Measurements from ENCODE around the gene PDE6B.
"Not testable (repeated sequence)": the region's sequence is repeated elsewhere in the genome, so short reads cannot be mapped to it uniquely, and the experiment has no call there.

Gene PDE6B

DNA sequence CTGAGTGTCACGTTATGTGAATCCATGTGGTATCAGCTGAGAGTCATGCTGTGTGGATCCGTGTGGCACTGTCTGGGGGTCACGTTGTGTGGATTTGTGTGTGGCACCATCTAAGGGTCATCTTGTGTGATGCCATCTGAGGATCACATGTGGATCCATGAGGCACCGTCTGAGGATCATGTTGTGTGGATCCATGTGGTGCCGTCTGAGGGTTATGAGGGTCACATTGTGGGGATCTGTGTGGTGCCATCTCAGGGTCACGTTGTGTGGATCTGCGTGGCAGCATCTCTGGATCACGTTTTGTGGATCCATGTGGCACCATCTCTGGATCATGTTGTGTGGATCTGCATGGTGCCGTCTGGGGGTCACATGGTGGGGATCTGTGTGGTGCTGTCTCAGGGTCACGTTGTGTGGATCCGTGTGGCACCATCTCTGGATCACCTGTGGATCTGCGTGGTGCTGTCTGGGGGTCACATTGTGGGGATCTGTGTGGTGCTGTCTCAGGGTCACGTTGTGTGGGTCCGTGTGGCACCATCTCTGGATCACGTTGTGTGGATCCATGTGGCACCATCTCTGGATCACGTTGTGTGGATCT is 6.9 kb downstream of the PDE6B start:
- Histone ChIP-seq H2AFZ (ENCODE audit: low read length, unreplicated experiment) (no peak overlapping the region), H3K27me3 (ENCODE audit: insufficient read depth, low read length) (peaks cover 10% of the 10 kb centered on the region), H3K79me2 (ENCODE audit: control insufficient read depth, insufficient read depth, low read length, unreplicated experiment) (no peaks in the 10 kb centered on the region), H3K36me3 (ENCODE audit: insufficient read depth, low read length) (no peaks in the 10 kb centered on the region), H3K27ac (ENCODE audit: low read depth, low read length) (no peak overlapping the region), H3K4me1 (ENCODE audit: control insufficient read depth, insufficient read depth, low read length, unreplicated experiment) (no peaks in the 10 kb centered on the region), H3K4me3 (ENCODE audit: low read depth, low read length) (no peak overlapping the region)

DNA sequence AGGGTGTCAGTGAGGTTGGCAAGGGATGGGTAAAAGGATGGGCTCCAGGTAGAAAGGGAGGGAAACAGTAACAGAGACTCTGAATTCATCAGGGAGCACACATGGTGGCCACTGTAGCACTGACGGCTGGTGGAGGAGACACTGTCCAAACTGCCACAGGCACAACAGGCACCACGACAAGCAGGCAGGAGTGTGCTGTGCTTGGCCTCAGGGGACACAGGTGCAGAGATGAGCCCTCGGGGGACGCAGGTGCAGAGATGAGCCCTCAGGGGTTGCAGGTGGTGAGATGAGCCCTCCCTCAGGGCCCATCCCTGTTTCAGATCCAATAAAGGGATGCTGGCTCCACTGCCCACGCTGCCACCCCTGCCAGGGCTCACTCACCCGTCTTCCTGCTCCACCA is 7.6 kb downstream of the PDE6B start:
- H3K27ac ChIP-seq (ENCODE audit: low read depth, low read length) = no peak overlapping the region
- H3K27me3 ChIP-seq (ENCODE audit: insufficient read depth, low read length) = peaks cover 16% of the 10 kb centered on the region
- H2AFZ ChIP-seq (ENCODE audit: low read length, unreplicated experiment) = no peak overlapping the region
- H3K79me2 ChIP-seq (ENCODE audit: control insufficient read depth, insufficient read depth, low read length, unreplicated experiment) = no peaks in the 10 kb centered on the region
- no peak overlapping the region for H3K4me3 ChIP-seq (ENCODE audit: low read depth, low read length)
- no peaks in the 10 kb centered on the region for H3K4me1 ChIP-seq (ENCODE audit: control insufficient read depth, insufficient read depth, low read length, unreplicated experiment)
- no peaks in the 10 kb centered on the region for H3K36me3 ChIP-seq (ENCODE audit: insufficient read depth, low read length)

DNA sequence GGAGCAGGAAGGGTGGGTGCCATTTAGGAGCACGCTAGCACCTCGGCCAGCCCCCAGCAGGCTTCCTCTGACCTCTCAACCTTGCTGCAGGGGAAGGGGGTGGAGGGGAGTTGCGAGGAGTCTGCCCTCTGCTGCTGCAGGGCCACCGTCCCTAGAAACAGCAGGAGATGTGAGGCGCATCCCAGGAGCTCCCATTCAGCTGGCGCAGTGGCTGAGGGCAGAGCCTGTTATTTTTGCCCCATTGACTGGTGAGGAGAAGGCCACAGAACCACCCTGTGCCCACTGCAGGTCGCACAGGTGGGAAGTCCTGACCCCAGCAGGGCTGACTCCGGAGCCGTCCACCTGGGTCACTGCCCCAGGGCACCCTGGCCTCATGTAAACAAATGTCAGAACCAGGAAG is 8.0 kb downstream of the PDE6B start:
- Histone ChIP-seq H3K79me2 (ENCODE audit: control insufficient read depth, insufficient read depth, low read length, unreplicated experiment) (no peaks in the 10 kb centered on the region), H3K27me3 (ENCODE audit: insufficient read depth, low read length) (peaks cover 18% of the 10 kb centered on the region), H3K4me1 (ENCODE audit: control insufficient read depth, insufficient read depth, low read length, unreplicated experiment) (no peaks in the 10 kb centered on the region), H3K36me3 (ENCODE audit: insufficient read depth, low read length) (no peaks in the 10 kb centered on the region), H3K27ac (ENCODE audit: low read depth, low read length) (no peak overlapping the region), H3K4me3 (ENCODE audit: low read depth, low read length) (no peak overlapping the region), H2AFZ (ENCODE audit: low read length, unreplicated experiment) (no peak overlapping the region)

DNA sequence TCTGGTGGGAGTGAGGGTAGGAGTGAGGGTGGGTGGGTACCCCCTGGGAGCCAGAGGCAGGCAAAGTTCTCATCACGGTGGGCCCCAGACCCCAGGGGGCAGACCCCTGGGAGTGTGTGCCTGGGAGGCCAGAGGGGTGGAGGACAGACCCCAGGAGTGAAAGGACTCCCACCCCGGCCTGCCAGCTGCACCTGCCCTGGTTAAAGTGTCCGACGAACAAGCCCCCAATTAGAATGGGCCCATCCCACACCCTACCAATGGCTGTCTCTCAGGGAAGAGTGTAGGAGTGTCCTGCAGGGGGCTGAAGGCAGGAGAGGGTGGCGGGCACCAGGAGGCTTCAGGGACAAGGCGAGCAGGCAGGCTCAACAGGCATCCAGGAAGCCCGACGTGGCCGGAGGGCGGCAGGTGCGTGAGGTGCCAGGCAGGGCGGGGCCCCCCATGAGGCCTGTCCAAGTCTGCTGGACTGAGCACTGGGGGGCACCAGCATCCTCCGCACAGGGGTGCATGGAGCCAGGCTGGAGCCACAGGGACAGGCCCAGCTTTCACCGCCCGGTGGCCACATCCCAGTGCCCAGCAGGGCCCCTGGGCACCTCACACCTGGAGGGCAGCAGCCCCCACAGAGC is 8.7 kb downstream of the PDE6B start:
- Histone ChIP-seq H3K4me3 (ENCODE audit: low read depth, low read length) (no peak overlapping the region), H3K4me1 (ENCODE audit: control insufficient read depth, insufficient read depth, low read length, unreplicated experiment) (no peaks in the 10 kb centered on the region), H3K79me2 (ENCODE audit: control insufficient read depth, insufficient read depth, low read length, unreplicated experiment) (no peaks in the 10 kb centered on the region), H3K36me3 (ENCODE audit: insufficient read depth, low read length) (no peaks in the 10 kb centered on the region), H3K27me3 (ENCODE audit: insufficient read depth, low read length) (peaks cover 18% of the 10 kb centered on the region), H2AFZ (ENCODE audit: low read length, unreplicated experiment) (no peak overlapping the region), H3K27ac (ENCODE audit: low read depth, low read length) (no peak overlapping the region)

DNA sequence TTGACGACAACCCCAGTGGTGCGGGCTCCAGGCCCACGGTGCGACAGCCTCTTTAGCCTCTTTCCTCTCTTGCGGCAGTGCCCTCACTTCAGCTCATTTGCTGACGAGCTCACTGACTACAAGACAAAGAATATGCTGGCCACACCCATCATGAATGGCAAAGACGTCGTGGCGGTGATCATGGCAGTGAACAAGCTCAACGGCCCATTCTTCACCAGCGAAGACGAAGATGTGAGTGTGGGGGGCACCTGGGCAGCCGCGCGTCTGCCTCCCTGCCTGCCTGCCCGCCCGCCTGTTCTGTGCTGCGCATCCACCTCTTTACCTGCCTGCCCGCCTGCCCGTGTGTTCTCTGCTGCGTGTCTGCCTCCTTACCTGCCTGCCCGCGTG is 9.2 kb downstream of the PDE6B start:
- peaks cover 21% of the 10 kb centered on the region for H3K27me3 ChIP-seq (ENCODE audit: insufficient read depth, low read length)
- H3K36me3 ChIP-seq (ENCODE audit: insufficient read depth, low read length) = no peaks in the 10 kb centered on the region
- no peak overlapping the region for H2AFZ ChIP-seq (ENCODE audit: low read length, unreplicated experiment)
- H3K4me1 ChIP-seq (ENCODE audit: control insufficient read depth, insufficient read depth, low read length, unreplicated experiment) = no peaks in the 10 kb centered on the region
- no peaks in the 10 kb centered on the region for H3K79me2 ChIP-seq (ENCODE audit: control insufficient read depth, insufficient read depth, low read length, unreplicated experiment)
- no peak overlapping the region for H3K4me3 ChIP-seq (ENCODE audit: low read depth, low read length)
- H3K27ac ChIP-seq (ENCODE audit: low read depth, low read length) = no peak overlapping the region

DNA sequence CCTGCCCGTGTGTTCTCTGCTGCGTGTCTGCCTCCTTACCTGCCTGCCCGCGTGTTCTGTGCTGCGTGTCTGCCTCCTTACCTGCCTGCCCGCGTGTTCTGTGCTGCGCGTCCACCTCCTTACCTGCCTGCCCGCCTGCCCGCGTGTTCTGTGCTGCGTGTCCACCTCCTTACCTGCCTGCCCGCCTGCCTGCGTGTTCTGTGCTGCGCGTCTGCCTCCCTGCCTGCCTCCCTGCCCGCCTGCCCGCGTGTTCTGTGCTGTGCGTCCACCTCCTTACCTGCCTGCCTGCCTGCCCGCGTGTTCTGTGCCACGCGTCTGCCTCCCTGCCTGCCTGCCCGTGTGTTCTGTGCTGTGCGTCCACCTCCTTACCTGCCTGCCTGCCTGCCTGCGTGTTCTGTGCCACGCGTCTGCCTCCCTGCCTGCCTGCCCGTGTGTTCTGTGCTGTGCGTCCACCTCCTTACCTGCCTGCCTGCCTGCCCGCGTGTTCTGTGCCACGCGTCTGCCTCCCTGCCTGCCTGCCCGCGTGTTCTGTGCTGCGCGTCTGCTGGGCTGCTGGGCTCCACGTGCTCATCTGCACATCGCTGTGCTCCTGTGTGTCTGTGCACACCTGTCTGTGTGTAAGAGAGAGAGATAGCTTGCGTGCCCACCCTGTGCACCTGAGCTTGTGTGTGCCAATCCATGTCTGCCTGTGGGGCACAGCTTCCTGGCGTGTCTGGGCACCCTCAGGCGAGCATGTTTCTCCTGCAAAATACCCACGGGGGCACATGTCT is 9.9 kb downstream of the PDE6B start:
- H3K27ac ChIP-seq (ENCODE audit: low read depth, low read length); H3K36me3 ChIP-seq (ENCODE audit: insufficient read depth, low read length); H3K4me3 ChIP-seq (ENCODE audit: low read depth, low read length); H3K79me2 ChIP-seq (ENCODE audit: control insufficient read depth, insufficient read depth, low read length, unreplicated experiment); H3K4me1 ChIP-seq (ENCODE audit: control insufficient read depth, insufficient read depth, low read length, unreplicated experiment); H2AFZ ChIP-seq (ENCODE audit: low read length, unreplicated experiment): not testable (repeated sequence)
- H3K27me3 ChIP-seq (ENCODE audit: insufficient read depth, low read length) = peaks cover 21% of the 10 kb centered on the region

DNA sequence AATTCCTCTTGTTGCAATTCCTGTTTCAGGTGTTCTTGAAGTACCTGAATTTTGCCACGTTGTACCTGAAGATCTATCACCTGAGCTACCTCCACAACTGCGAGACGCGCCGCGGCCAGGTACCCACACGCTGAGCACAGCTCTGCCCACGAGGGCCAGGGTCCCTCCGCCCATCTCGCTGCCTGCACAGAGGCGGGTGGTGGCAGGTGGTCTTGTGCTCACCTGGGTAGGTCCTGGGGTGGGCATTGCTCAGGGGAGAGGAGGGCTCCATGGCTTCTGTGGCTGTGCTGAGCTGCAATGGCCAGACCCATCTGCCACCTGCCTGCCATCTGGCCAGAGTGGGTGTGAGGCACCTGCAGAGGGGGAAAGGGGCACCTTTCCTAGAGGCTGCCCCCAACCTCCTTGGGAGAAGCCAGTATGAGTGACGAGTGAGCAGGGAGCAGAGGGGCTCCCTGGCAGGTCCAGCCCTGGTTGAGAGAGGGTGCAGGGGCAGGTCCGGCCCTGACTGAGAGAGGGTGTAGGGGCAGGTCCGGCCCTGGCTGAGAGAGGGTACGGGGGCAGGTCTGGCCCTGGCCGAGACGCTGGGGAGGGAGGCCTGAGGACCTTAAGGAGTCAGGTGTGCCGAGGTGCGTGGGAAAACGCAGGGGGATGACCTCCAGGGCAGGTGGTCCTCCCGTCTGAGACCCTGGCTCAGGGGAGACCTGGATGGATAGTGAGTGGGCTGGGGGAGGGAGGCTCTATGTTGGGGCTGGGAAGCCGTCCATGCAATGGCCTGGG is 10.7 kb downstream of the PDE6B start:
- peaks cover 28% of the 10 kb centered on the region for H3K27me3 ChIP-seq (ENCODE audit: insufficient read depth, low read length)
- H3K4me3 ChIP-seq (ENCODE audit: low read depth, low read length) = no peak overlapping the region
- no peaks in the 10 kb centered on the region for H3K4me1 ChIP-seq (ENCODE audit: control insufficient read depth, insufficient read depth, low read length, unreplicated experiment)
- no peak overlapping the region for H2AFZ ChIP-seq (ENCODE audit: low read length, unreplicated experiment)
- H3K36me3 ChIP-seq (ENCODE audit: insufficient read depth, low read length) = no peaks in the 10 kb centered on the region
- no peak overlapping the region for H3K27ac ChIP-seq (ENCODE audit: low read depth, low read length)
- H3K79me2 ChIP-seq (ENCODE audit: control insufficient read depth, insufficient read depth, low read length, unreplicated experiment) = no peaks in the 10 kb centered on the region

DNA sequence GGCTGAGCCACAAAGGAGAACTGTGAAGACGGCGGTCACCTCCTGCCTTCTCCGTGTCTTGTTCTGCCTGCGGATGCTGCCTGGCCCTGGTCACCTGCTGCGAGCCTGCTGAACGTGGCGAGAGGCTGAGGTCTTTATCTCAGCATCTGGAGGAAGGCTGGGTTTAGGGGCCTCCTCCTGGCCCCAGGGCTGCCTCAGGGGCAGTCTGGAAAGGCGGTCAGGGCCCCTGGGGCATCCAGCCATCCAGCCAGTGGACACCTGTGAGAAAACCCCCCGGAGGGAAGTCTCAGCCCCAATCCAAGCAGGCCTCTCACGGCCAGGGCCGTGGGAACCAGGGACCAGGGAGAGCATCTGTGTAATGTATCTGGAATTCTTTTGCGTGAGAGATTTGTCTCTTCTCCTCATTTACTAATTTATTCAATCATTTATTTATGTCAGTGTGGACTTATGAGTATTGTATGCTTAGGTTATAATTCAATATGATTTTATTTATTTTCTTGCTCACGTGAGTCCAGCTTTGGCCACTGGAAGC is 11.3 kb downstream of the PDE6B start:
- no peak overlapping the region for H2AFZ ChIP-seq (ENCODE audit: low read length, unreplicated experiment)
- H3K27ac ChIP-seq (ENCODE audit: low read depth, low read length) = no peak overlapping the region
- H3K79me2 ChIP-seq (ENCODE audit: control insufficient read depth, insufficient read depth, low read length, unreplicated experiment) = no peaks in the 10 kb centered on the region
- H3K4me3 ChIP-seq (ENCODE audit: low read depth, low read length) = no peak overlapping the region
- H3K4me1 ChIP-seq (ENCODE audit: control insufficient read depth, insufficient read depth, low read length, unreplicated experiment) = no peaks in the 10 kb centered on the region
- no peaks in the 10 kb centered on the region for H3K36me3 ChIP-seq (ENCODE audit: insufficient read depth, low read length)
- peaks cover 31% of the 10 kb centered on the region for H3K27me3 ChIP-seq (ENCODE audit: insufficient read depth, low read length)

DNA sequence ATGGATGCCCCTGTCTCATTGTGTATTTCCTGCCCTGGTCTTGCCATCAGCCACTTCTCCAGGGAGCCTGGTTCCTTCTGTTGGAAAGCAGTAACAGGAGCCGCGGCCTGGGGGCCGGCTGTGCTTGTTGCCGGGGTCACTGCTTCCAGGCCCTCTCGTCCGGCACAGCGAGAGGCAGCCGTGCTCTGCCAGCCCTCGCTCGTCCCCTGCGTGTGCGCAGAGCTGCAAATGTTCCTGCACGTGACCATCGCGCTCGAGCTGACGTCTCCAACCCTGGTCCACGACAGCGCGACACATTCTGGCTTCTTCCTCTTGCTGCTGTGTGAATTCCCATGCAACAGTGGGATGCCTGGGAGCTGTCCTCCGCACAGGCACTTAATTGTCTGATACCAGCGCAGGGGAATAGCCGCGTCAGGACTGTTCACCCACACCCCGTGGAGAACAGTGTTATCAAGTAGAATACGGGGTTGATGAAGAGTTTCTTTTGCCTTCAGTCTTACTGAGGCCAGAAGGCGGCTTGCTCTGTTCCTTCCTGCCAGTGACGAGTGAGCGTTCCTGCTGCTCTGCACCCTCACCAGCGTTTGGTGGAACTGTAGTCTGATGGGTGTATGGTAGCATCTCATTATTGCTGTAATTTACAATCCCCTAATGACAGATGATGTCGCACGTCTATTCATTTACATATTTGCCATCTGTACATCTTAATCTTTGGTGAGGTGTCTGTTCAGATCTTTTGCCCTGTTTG is 12.3 kb downstream of the PDE6B start:
- no peak overlapping the region for H3K27ac ChIP-seq (ENCODE audit: low read depth, low read length)
- peaks cover 31% of the 10 kb centered on the region for H3K27me3 ChIP-seq (ENCODE audit: insufficient read depth, low read length)
- H2AFZ ChIP-seq (ENCODE audit: low read length, unreplicated experiment) = no peak overlapping the region
- no peaks in the 10 kb centered on the region for H3K4me1 ChIP-seq (ENCODE audit: control insufficient read depth, insufficient read depth, low read length, unreplicated experiment)
- H3K36me3 ChIP-seq (ENCODE audit: insufficient read depth, low read length) = no peaks in the 10 kb centered on the region
- H3K4me3 ChIP-seq (ENCODE audit: low read depth, low read length) = no peak overlapping the region
- H3K79me2 ChIP-seq (ENCODE audit: control insufficient read depth, insufficient read depth, low read length, unreplicated experiment) = no peaks in the 10 kb centered on the region

DNA sequence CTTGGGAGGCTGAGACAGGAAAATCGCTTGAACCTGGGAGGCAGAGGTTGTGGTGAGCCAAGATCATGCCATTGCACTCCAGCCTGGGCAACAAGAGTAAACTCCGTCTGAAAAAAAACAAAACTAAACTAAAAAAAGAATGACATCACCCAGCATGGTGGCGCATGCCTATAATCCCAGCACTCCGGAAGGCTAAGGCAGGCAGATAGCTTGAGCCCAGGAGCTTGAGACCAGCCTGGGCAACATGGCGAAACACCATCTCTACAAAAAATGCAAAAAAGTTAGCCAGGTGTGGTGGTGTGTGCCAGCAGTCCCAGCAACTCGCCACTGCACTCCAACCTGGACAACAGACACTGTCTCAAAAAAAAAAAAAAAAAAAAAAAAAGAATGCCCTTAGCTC is 17.0 kb downstream of the PDE6B start:
- H3K4me1 ChIP-seq (ENCODE audit: control insufficient read depth, insufficient read depth, low read length, unreplicated experiment); H3K36me3 ChIP-seq (ENCODE audit: insufficient read depth, low read length); H3K79me2 ChIP-seq (ENCODE audit: control insufficient read depth, insufficient read depth, low read length, unreplicated experiment); H3K27ac ChIP-seq (ENCODE audit: low read depth, low read length); H3K4me3 ChIP-seq (ENCODE audit: low read depth, low read length); H2AFZ ChIP-seq (ENCODE audit: low read length, unreplicated experiment): not testable (repeated sequence)
- peaks cover 41% of the 10 kb centered on the region for H3K27me3 ChIP-seq (ENCODE audit: insufficient read depth, low read length)
